Ramos (cell line): ENCODE measurements around the gene VAV3.
"Not testable (repeated sequence)": the region's sequence is repeated elsewhere in the genome, so short reads cannot be mapped to it uniquely, and the experiment has no call there.

Source experiments
- in situ Hi-C: fragments of 300-500 bp; cut with MboI; formaldehyde crosslinking; loops from one replicate; pipeline ENCODE4 v1.14.3; 2022; ENCODE audit warnings: low sequenced_read_pairs; ENCODE audit not compliant: unreplicated experiment

VAV3 gene

GRCh38 chr1:107776900-107777663, 187.9 kb downstream of the VAV3 start:
- in situ Hi-C loops = no loop called here

DNA sequence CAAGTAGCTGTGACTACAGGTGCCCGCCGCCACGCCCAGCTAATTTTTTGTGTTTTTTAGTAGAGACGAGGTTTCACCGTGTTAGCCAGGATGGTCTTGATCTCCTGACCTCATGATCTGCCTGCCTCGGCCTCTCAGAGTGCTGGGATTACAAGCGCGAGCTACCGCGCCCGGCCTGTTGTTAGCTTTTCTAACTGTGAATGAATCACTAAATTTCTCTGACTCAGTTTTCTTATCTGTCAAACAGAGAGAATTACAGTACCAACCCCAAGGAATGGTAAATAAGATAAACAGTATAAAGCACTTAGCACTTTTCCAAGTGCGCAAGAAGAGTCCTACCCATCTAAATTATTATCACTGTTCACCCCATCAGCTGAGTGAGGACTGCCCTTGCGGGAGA, 193.6 kb downstream of the VAV3 start:
- in situ Hi-C loops = no loop called here

GRCh38 chr1:107767156-107767582, 197.8 kb downstream of the VAV3 start:
- in situ Hi-C loops = no loop called here

DNA sequence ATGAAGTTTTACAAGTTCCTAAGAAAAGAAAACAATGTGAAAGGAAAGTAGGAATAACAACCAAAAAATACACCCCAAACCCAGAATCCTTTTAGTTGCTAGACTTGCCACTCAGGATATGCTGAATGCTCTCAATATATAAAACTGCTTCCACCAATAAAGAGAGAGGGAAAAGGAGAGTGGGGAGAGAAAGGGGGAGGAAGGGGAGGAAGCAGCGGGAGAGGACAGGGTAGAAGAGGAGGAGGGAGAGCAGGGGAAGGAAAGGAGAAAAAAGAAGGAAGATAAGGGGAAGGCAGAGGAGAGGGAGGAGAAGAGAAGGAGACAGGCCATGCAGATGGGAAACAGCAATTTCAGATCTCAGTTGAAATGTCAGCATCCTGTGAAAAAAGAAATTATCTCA, 198.4 kb downstream of the VAV3 start:
- in situ Hi-C loops = no loop called here

GRCh38 chr1:107762751-107763390, 202.1 kb downstream of the VAV3 start:
- in situ Hi-C loops = no loop called here

GRCh38 chr1:107760065-107760464, 204.9 kb downstream of the VAV3 start:
- in situ Hi-C loops = no loop called here

GRCh38 chr1:107750364-107750959, 214.5 kb downstream of the VAV3 start:
- in situ Hi-C loops = no loop called here

DNA sequence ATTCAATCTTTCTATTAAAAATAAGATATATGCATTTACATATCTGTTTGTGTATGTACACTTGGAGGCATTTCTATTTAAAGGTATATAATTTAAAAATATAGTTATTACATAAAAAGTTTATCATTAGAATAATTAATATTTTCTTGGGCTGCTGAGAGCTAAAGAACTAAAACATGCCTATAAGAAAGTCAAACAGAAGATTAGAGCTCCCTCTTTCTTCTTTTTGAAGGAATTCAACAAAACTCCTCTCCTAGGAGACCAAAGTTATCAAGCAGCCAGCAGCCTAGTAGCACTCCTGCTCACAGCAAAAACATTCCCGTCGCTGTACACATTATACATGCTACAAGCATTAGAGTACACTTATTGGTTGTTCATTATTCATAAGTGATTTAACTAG, 216.4 kb downstream of the VAV3 start:
- in situ Hi-C loops = no loop called here

DNA sequence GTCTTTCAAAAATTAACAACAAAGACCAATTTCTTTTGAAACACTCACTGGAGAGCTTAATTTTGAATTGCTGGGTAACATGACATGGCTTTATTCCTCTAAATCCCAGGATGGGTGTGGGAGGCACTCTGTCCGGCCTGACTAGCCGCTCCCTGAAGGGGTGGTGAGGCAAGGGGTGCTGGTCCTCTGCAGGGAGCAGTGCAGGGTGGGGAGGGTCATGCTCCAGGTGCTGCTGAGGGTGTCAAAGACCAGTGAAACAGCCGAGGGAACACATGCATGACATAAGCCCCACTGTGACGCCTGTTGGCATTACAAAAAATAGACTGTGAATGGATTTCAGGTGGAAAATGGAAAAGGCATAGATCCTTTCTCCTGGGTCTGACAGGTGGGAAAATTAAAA, 223.7 kb downstream of the VAV3 start:
- in situ Hi-C loops = no loop called here

DNA sequence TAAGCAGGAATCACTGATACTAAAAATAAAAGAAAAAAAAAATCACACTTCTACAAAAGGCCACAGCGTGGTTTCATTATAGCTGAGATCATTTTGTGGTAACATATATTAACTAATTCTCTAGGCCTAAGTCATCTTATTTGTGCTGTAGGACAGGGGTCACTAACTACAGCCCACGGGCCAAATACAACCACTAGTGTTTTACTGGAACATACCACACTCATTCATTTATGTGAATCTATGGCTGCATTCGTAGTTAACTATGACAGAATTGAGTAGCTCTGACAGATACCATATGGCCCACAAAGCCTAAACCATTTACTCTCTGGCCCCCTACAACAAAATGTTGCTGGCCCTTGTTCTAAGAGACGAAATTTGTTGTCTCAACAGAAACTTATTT, 224.4 kb downstream of the VAV3 start:
- in situ Hi-C loops = no loop called here

- in situ Hi-C loops = no loop called here
Measured at GRCh38 chr1:107739651-107740050, 225.3 kb downstream of the VAV3 start.

GRCh38 chr1:107739201-107739600, 225.8 kb downstream of the VAV3 start:
- in situ Hi-C loops = no loop called here

DNA sequence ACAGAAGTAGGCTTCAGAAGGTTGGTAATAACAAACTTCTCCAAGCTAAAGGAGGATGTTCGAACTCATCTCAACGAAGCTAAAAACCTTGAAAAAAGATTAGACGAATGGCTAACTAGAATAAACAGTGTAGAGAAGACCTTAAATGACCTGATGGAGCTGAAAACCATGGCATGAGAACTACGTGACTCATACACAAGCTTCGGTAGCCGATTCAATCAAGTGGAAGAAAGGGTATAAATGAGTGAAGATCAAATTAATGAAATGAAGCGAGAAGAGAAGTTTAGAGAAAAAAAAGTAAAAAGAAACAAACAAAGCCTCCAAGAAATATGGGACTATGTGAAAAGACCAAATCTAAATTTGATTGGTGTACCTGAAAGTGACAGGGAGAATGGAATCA, 231.6 kb downstream of the VAV3 start:
- in situ Hi-C loops = not testable (repeated sequence)

DNA sequence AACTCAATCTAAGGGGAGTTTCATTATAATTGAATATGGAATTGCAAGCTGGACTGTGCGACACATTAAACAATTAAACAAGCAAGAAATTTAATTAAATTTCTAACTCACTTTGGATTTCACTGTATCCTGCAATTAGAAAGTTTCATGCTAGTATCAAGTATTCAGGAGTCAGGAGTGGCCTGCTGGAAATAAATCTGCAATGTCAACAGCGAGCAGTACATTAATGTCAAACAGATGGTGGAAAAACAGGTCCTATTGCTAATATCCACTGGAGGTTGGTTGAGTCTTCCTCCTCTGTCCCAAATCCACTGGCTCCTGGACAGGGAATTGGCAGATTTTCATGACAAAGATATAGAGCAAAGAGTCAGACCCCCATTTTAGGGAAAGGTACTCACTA, 237.1 kb downstream of the VAV3 start:
- in situ Hi-C loops = no loop called here

DNA sequence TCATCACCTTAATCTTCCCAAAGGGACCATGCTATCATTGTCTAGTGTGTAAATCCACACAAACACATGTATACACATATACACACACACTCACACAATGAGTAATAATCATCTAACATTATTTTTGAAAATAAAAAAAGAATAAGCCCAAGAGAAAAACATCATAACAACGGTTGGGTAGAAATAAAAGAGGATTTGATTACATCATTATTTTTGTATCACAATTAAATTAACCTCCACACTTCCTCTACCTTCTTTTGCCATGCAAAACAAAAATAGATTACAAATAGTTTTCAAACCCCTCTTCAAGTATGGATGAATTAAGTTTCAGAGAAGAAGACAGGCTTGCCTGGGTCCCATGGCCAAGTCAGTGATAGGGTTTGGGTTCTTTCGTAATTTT, 238.1 kb downstream of the VAV3 start:
- in situ Hi-C loops = no loop called here

GRCh38 chr1:107724648-107725047, 240.3 kb downstream of the VAV3 start:
- in situ Hi-C loops = no loop called here

DNA sequence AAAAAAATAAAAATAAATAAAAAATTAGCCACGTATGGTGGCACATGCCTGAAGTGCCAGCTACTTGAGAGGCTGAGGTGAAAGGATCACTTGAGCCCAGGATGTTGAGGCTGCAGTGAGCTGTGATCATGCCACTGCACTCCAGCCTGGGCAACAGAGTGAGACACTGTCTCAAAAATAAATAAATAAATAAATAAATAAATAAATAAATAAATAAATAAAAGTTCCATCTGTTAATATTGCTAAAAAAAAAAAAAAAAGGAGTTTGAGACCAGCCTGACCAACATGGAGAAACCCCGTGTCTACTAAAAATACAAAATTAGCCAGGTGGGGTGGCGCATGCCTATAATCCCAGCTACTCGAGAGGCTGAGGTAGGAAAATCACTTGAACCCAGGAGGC, 244.8 kb downstream of the VAV3 start:
- in situ Hi-C loops = not testable (repeated sequence)

GRCh38 chr1:107710005-107710404, 255.0 kb downstream of the VAV3 start:
- in situ Hi-C loops = no loop called here

DNA sequence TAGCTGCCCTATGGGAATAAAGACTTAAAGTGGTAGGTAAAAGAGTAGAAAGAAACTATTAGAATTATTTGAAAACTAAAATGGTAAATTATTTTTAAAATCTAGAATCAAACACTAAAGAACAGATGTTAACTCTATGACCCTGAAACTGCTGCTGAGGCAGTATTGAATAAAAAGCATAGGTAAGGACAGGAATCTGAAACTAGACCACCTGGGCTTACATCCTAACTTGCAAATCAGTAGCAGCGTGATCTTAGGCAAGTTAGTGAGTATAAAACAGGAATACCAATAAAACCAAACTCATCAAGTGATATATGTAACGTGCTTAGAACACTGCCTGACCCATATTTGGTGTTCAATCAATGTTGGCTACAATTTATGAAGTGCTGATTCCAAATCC, 257.9 kb downstream of the VAV3 start:
- in situ Hi-C loops = no loop called here

GRCh38 chr1:107706182-107706581, 258.8 kb downstream of the VAV3 start:
- in situ Hi-C loops = no loop called here

- in situ Hi-C loops = no loop called here
Measured at GRCh38 chr1:107704911-107705310, 260.1 kb downstream of the VAV3 start.
